Activated CD4-positive, CD25-positive, alpha-beta regulatory T cell (primary cell): ENCODE results near the gene HUNK.

Experiments
- DNase-seq, 4 experiments: peaks; one replicate each; lab custom pipeline; 2025; lab: John Stamatoyannopoulos, UW

Gene HUNK

DNA sequence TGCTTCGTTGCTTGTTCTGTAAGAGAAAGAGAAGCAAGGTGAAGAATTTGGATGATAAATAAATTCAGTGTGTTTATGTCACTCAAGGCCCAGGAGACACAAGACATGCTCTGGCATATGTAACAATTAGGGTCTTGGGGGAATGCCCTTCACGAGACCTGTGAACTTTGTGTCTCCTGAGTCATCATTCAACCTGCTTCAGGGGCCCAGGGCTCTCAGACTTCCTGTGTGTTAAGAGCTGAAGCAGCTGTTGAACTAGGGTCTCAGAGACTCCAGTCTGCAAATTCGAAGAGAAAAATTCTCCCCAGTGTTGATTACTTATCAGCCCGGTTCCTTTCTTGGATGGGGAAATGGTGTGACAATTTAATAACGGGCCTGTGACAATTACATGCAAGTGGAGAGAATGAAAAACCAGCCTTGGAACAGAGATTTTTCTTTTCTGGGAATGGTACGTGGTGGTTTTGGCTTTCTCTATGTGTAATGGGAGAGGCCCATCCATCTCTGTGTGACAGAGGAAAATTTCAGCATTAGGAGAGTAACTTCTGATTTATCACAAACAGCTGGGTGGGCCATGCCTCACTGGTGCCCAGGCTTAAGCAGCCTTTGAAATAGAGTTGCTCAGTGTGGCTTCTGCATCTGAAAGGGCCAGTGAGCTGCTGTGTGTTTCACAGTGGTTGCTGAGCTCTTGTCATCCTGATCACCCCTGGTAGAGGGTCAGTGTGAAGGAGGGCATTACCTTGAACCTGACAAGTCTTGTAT, 22.4 kb downstream of the HUNK start:
- DNase-seq, result no peak

DNA sequence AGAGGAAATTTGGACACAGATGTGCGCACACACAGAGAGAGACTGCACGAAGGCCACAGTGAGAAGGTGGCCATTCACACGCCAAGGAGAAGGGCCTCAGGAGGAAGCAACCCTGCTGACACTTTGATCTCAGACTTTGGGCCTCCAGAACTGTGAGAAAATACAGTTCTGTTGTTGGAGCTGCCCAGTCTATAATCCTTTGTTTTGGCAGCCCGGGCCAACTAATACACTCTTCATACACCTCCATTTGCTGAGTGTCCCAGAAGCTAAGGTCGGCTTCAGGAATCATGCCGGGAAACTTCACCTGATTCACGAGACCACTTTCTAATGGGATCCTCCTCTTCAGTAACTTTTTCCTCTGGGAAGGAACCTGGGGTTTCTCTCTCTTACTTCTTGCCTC, 23.2 kb downstream of the HUNK start:
- DNase-seq, result no peak

DNA sequence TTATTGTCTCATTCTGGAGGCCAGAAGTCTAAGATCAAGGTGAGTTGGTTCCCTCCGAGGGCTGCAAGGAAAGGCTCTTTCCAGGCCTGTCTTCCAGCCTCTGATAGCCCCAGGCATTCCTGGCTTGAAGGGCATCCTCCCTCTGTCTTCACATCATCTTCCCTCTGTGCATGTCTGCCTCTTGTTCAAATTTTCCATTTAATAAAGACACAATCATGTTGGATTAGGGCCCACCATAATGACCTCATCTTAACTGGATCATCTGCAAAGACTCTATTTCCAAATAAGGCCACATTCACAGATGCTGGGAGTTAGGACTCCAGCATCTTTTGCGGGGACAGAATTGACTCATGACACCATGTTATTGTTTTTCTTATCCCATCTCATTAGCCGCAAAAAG, 24.5 kb downstream of the HUNK start:
- DNase-seq, result no peak

DNA sequence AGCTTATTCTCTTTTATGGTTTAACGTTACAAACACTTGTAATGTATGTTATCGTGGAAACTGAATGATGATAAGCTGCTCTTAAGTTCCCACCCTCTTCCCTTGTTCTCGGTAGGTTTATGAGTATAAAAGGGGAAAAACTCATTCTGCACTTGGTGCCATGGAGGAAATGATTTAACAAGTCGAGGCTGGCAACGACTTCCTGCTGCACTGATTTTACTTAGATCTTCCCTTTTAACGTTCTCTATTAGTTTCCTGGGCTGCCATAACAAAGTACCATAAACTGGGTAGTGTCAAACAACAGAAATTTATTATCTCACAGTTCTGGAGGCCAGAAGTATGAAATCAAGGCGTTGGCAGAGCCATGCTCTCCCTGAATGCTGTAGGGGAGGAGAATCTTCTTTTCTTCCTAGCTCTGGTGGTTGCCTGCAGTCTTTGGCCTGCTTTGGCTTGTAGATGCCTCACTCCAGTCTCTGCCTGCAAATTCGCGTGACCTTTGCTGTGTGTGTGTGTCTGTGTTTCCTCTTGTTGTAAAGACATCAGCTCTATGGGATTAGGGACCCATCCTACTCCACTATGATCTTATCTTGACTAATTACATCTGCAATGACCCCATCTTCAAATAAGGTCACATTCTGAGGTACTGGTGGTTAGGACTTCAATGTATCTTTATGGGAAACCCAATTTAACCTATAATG, 26.3 kb downstream of the HUNK start:
- DNase-seq, result no peak

DNA sequence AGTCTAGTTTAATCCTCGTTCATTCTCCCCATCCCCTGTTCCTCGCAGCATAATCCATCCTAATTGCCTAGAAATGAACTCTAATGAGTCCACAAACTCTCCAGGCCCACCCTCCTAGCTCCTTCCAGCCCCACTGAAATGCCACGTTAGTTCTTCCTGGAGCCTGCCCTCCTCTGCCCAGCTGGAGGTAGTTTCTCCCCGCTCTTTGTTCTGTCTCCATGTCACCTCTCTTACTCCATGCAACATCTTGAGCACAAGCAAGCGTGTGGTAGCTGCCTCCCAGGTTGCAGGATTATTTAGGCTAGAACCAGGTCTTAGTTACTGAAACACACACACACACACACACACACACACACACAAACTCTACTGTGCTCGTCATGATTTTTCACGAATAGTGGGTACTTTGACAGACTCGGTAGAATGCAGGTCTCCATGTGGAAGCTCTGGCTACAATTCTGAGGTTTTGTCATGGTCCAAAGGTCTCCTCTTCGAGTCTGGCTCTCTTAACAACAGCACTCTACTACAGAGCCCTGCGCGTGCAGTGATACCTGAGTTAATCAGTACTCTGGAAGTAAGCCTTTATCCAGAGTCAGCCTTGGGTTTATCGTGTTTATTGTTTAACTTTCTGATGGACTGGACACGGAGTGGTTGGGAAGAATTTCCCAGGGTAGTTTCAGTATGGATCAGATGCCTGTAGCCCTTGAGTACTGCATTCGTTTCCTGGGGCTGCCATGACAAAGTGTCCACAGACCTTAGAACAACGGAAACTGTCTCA, 27.5 kb downstream of the HUNK start:
- no peak for DNase-seq

DNA sequence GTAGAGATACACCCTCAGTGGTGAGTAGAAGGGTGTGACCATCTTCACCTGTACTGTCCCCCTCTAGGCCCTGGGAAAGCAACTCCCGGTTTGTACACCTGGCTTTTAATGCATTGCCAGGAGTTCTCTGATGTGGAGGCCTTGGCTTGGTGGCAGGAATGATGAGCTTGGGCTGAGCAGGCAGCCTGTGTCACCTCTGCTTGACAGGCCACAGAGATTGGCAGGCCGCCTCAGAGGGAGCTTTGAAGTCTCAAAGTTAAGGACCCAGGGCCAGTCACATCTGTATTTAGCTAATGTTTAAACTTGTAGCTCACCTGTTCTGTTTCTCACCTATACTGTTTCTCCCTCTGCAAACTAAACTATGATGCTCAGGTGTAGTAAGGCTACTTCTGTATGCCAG, 28.5 kb downstream of the HUNK start:
- DNase-seq, result no peak

DNA sequence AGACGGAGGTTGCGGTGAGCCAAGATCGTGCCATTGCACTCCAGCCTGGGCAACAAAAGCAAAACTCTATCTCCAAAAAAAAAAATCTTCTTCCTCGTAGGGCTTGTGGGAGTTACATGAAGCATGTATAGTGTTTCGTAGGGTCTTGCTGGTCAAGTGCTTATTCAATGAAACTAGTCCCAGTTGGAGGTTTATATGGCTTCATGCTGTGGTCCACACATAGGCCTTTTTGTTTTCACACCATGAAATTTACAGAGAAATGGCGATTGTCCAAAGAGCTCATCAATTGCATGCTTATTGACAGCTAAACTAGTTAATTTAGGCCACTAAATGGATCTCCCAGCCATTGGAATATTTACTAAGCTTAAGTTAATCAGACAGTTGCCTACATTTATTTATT, 29.6 kb downstream of the HUNK start:
- DNase-seq, result no peak

DNA sequence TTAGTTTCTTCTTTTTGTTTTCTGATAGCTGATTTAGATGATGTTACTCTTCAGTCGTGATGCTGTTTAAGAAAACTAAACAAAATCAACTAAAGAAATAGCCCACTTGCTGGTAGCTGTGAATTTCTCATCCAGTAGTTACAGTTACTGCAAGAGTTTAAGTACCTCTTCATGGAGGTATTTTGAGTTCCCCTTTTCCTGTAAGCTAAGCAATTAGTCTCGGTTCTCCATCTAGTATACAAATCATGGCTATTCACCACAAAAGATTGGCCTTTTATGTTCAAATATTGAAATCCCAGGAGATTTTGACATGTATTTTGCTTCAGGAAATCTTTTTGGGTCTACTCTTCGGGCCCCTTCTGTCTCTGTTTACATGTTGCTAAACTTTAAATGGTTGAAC, 31.1 kb downstream of the HUNK start:
- no peak for DNase-seq

DNA sequence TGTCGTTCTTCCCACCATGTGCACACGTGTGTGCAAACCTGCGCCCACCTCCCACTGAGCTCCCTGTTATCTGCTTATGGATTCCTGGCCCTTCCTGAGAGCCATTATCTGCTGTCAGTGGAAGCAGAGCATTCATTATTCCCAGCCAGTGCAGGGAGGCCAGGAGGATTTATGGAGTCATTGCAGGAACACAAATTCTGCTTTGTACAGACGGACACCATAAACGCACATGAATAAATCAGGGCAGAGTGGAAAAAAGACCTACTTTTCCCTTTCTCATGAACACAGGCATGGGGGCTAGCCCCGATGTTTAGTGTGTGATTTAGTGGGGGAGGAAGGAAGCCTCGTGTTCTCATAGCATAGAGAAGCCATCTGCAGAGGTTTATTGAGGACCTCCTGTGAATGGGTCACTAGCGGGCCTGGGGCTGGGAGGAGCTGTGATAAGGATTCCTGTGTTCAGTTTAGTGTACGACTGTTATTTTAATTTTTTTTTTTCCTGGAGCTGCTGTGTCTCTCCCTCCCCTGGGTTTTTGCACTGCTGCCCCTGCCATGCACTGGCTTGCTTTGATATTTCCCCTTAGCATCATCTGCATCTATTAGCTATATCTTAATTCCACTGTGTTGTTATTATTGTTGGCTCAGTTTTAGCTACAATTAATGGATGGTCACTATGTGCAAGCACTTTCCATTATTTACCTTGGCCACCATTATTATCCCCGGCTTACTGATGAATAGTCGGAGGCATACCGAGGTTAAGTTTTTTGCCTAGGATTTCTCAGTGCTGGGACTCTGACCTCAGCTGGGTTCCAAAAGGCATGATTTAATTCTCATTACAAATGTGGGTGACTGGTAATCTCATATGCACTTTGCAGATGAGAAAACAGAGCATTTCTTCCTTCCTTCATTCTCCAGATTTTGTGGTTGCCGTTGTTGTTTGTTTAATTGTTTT, 33.0 kb downstream of the HUNK start:
- no peak for DNase-seq

DNA sequence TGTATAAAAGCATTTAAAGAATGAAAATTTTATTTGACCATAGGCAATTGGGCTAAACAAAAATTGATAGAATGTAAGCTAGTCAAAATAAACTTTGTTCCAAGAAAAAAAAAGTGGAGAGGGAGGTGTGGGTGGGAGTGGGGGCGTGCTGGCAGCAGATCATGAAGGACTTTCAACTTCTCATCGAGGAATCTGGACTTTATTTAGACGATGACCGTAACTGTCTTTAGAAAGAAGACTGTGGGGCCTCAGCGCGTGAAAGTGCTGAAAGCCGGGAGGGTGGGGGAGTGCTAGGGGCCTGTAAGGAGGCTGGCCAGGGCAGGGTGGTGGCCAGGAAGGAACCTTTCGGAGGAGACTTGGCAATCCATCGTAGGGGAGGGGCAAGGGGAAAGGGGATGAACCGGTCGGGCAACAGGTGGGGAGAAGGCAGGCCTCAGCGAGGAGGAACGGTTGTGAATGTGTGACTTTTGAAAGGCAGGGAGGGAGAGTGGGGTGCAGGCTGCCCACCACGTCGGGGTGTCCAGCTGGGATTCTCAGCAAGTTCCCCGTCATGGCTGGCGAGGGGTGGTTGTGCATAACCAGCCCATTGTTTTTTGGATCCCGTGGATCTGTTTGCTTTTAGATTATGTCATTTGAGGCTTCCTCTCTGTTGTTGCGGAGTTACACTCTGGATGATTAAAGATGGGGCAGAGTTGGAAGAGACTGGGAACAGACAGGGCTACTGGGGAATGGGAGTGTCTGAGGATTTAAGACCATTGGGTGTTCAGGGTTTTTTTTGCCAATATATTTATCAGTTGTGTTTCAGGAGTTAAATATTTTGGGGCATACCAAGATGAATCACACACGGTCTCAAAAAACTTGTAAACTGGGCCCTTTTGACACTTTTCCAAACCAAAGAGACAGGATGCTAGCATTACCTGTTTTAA, 35.5 kb downstream of the HUNK start:
- no peak for DNase-seq

DNA sequence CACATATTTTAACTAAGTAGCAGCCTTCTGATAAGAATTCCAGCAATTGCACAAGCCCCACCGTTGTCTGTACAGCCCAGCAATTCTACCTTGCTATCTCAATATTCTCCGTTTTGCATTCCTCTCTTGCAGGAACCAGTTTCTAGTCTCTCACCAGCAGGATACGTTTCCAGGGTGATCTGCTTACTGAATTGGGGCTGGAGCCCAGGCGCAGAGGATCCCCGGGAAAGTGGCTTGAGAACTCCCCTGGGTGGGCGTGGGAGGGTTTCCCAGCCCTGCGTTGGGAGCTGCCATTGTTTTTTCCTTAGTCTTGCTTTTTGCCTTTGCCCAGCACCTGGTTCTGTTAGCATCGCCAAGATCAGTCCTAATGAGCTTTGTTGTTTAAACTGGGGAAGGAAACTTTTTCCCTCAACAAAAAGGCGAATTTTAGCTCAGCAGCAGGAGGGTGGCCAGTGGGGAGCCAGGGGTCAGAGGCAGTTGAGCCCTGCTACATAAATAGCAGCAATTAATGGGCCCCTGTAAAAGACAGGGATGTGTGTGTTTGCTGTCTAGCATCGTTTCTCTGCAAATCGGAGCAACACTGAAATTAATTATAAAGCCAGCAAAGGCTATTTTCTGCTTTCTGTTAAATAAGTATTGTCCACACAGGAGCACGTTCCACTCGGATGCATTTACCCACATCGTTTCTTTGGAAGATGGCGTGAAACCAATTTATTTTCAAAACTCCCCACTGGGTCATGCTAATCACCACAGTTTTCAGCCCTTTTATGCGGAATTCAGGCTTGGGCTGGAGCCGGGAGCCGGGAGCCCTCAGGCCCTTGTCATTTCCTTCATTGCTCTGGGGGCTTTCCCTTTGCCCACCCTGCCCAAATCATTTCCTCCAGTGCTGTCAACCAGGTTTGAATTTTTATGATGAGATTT, 36.6 kb downstream of the HUNK start:
- no peak for DNase-seq

DNA sequence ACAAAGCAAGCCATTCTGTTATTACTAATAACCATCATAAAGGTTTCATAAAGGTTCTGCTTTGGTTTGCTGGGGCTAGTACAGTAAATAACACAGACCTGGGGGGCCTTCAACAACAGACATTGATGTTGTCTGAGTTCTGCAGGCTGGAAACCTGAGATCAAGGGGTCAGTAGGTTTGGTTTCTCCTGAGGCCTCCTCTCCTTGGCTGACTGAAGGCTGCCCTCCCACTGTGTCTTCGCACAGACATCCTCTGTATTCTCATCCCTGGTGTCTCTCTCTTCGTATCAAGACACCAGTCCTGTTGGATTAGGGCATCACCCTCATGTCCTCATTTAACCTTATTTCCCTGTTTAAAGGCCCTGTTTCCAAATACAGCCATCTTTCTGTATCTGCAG, 37.3 kb downstream of the HUNK start:
- DNase-seq, result no peak

DNA sequence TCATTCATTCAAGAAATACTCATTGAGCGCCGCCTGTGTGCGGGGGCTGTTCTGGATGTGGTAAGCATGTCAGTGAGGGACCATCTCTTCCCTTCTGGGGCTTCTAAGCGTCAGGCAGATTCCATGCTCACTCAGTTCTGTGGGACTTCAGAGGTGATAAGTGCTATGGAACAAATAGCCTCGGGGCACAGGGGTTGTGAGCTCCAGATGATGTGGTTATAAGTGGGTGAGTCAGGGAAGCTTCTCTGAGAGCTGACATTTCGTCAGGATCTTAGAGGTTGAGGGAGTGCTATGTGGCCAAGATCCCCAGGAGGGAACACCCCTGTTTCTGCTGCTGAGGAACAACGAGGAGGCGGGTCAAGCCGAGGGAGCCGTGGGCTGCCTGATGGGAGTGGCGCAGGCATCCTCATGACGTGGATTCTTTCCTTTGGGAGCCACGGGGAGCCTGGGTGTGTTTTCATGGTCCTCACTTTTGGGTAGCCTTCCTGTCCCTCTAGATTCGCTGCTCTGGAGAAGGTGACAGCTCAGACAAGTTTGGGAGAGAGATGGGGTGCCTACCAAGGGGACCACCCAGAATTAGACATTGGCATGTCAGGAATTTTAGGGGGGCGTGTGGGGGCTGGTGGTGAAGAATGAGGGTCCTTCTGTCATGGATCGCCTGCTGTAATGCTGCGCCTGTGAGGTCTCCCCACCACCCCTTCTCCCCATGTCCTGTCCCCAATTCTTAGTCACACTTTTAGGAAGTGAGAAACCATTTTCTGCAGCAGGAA, 38.5 kb downstream of the HUNK start:
- no peak for DNase-seq

DNA sequence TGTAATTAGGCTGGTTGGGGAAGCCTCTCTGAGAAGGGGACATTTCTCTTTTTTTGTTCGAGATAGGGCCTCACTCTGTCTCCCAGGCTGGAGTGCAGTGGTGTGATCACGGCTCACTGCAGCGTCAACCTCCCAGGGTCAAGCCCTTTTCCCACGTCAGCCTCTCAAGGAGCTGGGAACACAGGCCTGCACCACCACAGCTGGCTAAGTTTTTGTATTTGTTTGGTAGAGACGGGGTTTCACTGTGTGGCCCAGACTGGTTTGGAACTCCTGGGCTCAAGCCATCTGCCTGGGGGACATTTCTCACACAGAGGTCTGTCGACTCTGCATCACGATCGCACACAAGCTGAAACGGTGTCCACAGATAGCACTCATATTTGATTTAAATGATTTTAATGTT, 39.7 kb downstream of the HUNK start:
- no peak for DNase-seq

DNA sequence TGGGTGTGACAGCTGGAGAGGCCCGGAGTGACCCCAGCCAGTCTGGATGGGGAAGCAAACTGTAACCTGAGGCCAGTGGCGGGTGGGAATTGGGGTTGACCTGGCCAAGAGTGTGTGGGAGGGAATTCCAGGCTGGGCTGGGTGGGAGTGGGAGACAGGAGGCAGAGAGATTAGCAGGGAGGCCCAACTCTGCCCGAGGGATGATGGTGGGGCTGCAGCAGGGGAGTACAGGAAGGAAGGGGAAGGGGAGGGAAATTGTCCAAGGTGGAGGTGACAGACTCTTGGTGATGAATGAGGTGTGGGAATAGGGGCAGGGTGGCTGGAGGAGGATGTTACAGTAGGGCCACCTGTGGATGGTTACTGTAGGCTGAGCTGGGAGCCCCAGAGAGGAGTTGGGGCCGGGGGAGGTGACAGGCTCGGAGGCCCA, 40.4 kb downstream of the HUNK start:
- DNase-seq, result no peak

DNA sequence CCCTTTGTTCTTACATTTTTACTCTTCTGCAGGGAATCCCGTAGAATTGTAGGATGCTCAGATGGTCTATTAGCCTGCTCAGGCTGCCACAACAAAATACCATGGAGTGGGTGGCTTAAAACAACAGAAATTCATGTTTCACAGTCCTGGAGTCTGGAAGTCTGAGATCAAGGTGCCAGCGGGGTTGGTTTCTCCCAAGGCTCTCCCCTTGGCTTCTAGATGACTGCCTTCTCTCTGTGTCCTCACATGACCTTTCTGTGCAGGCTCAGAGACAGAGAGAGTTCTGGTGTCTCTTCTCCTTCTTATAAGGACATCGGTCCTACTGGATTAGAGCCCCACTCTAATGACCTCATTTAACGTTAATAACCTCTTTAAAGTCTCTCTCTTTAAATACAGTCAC, 41.7 kb downstream of the HUNK start:
- no peak for DNase-seq

DNA sequence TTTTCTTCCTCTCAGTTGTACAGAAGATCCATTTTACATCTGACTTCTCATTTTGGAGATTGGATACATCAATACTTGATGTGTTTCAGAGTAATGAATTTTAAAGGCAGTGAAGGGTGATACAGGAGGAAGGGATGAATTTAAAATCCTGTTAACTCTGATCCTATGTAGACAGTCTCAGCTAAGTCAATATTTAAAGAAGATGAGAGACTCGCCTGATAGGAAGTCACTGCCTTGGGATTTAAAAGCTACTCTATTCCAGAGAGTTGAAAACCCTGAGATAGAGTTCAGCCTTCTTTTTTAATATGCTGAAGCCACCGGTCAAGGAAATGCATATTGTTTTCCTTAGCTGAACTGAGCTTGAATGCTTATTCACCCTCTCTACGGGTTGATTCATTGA, 42.7 kb downstream of the HUNK start:
- DNase-seq, result no peak

DNA sequence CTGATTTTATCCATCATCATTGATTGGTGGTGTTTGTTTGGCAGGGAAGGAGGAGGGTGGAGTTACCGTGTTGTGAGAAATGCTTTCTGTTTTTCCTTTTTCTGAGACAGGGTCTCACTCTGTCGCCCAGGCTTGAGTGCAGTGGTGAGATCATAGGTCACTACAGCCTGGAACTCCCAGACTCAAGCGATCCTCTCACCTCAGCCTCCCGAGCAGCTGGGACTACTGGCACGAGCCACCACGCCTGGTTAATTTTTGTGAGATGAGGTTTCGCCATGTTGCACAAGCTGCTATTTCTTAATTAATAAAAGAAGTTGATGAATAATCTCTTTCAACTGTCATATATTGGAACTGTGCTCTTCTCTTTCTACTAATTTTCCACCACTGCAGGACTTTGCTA, 44.3 kb downstream of the HUNK start:
- DNase-seq, result no peak

DNA sequence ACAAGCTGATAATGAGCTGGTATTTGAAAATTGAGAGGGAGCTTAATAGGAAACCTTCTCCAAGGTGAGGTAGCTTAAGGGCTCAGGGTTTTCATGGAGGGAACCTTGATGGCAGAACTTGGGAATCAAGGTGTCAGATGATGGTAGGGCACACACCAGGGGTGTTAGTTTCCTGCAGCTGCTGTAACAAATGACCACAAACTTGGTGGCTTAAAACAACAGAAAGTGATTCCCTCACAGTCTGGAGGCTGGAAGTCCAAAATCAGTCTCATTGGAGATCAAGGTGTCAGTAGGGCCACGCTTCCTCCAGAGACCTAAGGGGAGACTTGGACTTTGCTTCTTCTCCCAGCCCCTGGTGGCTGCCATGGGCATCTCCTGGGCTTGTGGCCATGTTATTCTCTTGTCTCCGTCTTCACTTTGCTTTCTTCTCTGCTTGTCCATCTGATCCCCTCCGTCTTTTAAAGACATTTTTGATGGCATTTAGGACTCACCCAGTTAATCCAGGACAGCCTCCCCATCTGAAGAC, 45.5 kb downstream of the HUNK start:
- DNase-seq, result no peak
